ENCODE data around the gene CAPN7. TPM values are rescaled to one million over a fixed set of nuclear protein-coding genes. Genes with fewer than 3 reads are reported as not detected.

Gene CAPN7
- total RNA-seq, 2 donors from 2014 or later, result 45.1 to 46.7 TPM

DNA sequence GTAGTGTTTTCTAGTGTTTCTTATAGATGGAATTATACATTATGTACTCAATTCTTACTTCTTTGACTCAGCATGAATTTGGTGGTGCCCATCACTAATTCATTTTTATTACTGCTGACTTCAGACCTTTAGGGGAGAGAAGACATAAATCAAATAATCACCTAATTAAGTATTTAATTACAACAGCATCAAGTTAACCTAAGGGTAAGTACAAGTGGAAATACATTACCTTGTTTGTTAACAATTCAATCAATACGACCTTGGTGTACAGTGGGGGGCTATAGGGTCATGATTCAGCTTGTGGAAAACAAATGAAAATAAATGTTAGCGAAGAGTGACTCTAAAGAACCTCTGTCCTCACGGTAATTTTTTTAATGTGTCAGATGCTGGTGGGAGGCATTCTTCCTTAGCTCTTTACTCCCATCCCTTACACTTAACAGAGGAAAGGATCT is 538 bp upstream of the CAPN7 start:
- H3K27ac ChIP-seq, result peak overlapping the region; percentile 85 to 93
- DNase-seq (ENCODE audit: low spot score), result no peak
- H3K9me3 ChIP-seq, result no peaks in the 10 kb centered on the region
- no peaks in the 10 kb centered on the region for H3K36me3 ChIP-seq
- WGBS, result under 1% methylated on average over 3 of the region's 3 CpGs
- TF ChIP-seq POLR2AphosphoS5 (IDR thresholded peaks at IDR 0.05) (no peak), POLR2A (IDR thresholded peaks at IDR 0.05) (no peak), CTCF (IDR thresholded peaks at IDR 0.05) (no peak)
- intact Hi-C loops (cut with DNase I), result loop anchor here (5.0 to 10.0 kb wide), 3 partner anchors 62 to 281 kb away; no protein-coding TSS in a partner anchor
- H3K4me3 ChIP-seq, result peak overlapping the region; percentile 59 to 83
- no peaks in the 10 kb centered on the region for H3K27me3 ChIP-seq (replicated peaks; ENCODE audit: insufficient read depth)
- H3K4me1 ChIP-seq (replicated peaks), result no peaks in the 10 kb centered on the region

DNA sequence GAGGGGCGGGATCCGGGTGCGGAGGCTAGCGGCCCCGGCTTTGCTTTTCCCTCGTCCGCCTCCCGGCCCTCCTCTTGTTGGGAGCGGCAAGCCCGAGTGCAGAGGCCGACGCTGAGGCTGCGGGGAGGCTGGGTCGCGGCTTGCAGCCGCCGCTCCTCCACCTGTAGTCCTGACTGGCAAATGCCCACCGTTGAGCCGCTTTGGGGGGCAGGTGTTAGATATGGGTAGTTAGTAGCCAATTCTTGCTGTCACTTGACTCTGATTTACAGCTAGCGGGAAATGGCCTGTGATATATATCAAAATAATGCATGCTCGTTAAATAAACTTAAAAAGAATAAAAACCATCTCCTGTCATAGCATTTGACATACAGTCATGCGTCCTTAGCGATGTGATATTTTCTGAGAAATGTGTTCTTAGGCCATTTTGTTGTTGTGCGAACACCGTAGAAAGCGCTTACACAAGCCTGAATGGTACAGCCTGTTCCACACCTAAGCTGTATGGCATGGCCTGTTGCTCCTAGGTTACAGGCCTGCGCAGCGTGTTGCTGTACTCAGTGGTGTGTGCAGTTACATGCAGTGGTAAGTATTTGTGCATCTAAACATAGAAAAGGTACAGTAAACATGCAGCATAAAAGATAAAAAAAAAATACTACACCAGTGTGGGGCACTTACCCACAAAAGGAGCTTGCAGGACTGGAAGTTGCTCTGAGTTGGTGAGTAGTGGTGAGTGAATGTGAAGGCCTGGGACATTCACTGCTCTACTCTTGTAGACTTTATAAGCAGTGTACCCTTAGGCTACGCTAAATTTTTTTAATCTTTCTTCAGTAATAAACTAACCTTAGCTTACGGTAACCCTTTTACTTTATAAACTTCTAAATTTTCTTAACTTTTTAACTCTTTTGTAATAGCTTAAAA is 873 bp downstream of the CAPN7 start:
- peak; percentile 37 for DNase-seq (ENCODE audit: low spot score)
- H3K27ac ChIP-seq, result peak overlapping the region; percentile 85 to 93
- 3% methylated on average over 25 of the region's 30 CpGs for WGBS
- H3K27me3 ChIP-seq (replicated peaks; ENCODE audit: insufficient read depth), result no peaks in the 10 kb centered on the region
- intact Hi-C loops (cut with DNase I), result loop anchor here (5.0 to 10.0 kb wide), 3 partner anchors 60 to 282 kb away; no protein-coding TSS in a partner anchor
- H3K36me3 ChIP-seq, result no peaks in the 10 kb centered on the region
- TF ChIP-seq CTCF (IDR thresholded peaks at IDR 0.05) (no peak), POLR2AphosphoS5 (IDR thresholded peaks at IDR 0.05) (peak; percentile 30), POLR2A (IDR thresholded peaks at IDR 0.05) (no peak)
- H3K4me1 ChIP-seq (replicated peaks), result no peaks in the 10 kb centered on the region
- H3K4me3 ChIP-seq, result peak overlapping the region; percentile 59 to 83
- H3K9me3 ChIP-seq, result no peaks in the 10 kb centered on the region

- intact Hi-C loops (cut with DNase I), result loop anchor here (5.0 to 10.0 kb wide), 3 partner anchors 59 to 283 kb away; no protein-coding TSS in a partner anchor
- H3K4me3 ChIP-seq, result peak overlapping the region in 1 of 2 donors; percentile 59
- no peaks in the 10 kb centered on the region for H3K36me3 ChIP-seq
Measured at GRCh38 chr3:15207836-15208504, 1.9 kb downstream of the CAPN7 start.

GRCh38 chr3:15211937-15212336 is 5.9 kb downstream of the CAPN7 start:
- intact Hi-C loops (cut with DNase I), result no loop called here
- no peak for DNase-seq (ENCODE audit: low spot score)
- Histone ChIP-seq H3K27ac (no peak overlapping the region), H3K4me1 (replicated peaks) (no peaks in the 10 kb centered on the region), H3K27me3 (replicated peaks; ENCODE audit: insufficient read depth) (no peaks in the 10 kb centered on the region), H3K36me3 (no peaks in the 10 kb centered on the region), H3K4me3 (no peak overlapping the region), H3K9me3 (no peaks in the 10 kb centered on the region)
- TF ChIP-seq POLR2A (IDR thresholded peaks at IDR 0.05) (no peak), POLR2AphosphoS5 (IDR thresholded peaks at IDR 0.05) (no peak), CTCF (IDR thresholded peaks at IDR 0.05) (no peak)

More at GRCh38 chr3:15207836-15208504, 1.9 kb downstream of the CAPN7 start:
- Histone ChIP-seq H3K9me3 (no peaks in the 10 kb centered on the region), H3K27me3 (replicated peaks; ENCODE audit: insufficient read depth) (no peaks in the 10 kb centered on the region), H3K27ac (peak overlapping the region in 1 of 2 donors; percentile 40), H3K4me1 (replicated peaks) (no peaks in the 10 kb centered on the region)
- no peak for DNase-seq (ENCODE audit: low spot score)
- TF ChIP-seq POLR2AphosphoS5 (IDR thresholded peaks at IDR 0.05) (no peak), CTCF (IDR thresholded peaks at IDR 0.05) (no peak), POLR2A (IDR thresholded peaks at IDR 0.05) (no peak)
- 76% methylated on average over 5 of the region's 5 CpGs for WGBS
